Measurements from ENCODE around the gene WFIKKN2. TPM values are rescaled to one million over a fixed set of nuclear protein-coding genes. Genes with fewer than 3 reads are reported as not detected.
A peak's percentile ranks its signal among the peaks of the same experiment; 100 is the strongest.

WFIKKN2 gene
- total and polyA plus RNA-seq, 2 of the 13 experiments (the other 11 are each of a cell fraction or from before 2014, with no cell fraction given), result not detected

- TF ChIP-seq CTCF (CRISPR knock-in tag; IDR thresholded peaks at IDR 0.05) (0 out of 2 replicates have a peak, but pooled peaks have one; percentile 18), PHF20 (CRISPR knock-in tag; IDR thresholded peaks at IDR 0.05) (peak; percentile 73), ZNF367 (CRISPR knock-in tag; IDR thresholded peaks at IDR 0.05; ENCODE audit: borderline replicate concordance) (peak; percentile 77; the same call in 1 of the 2 replicates), NFRKB (IDR thresholded peaks at IDR 0.05) (no peak), XBP1 (CRISPR knock-in tag; IDR thresholded peaks at IDR 0.05) (peak; percentile 23; the same call in 1 of the 2 replicates), ZNF329 (CRISPR knock-in tag; IDR thresholded peaks at IDR 0.05; ENCODE audit: low read depth) (peak; percentile 93), ZNF484 (CRISPR knock-in tag; IDR thresholded peaks at IDR 0.05; ENCODE audit: borderline replicate concordance, low read depth) (0 out of 2 replicates have a peak, but pooled peaks have one; percentile 79), STAT6 (CRISPR knock-in tag; IDR thresholded peaks at IDR 0.05; ENCODE audit: borderline replicate concordance) (no peak; the same call in 1 of the 2 replicates), ZSCAN25 (CRISPR knock-in tag; IDR thresholded peaks at IDR 0.05) (peak; percentile 92; the same call in 1 of the 2 replicates), ZZZ3 (CRISPR knock-in tag; IDR thresholded peaks at IDR 0.05; ENCODE audit: borderline replicate concordance) (peak; percentile 79; the same call in 1 of the 2 replicates), ZNF546 (CRISPR knock-in tag; conservative IDR thresholded peaks at IDR 0.05) (peak; percentile 89), PPARG (CRISPR knock-in tag; conservative IDR thresholded peaks at IDR 0.05) (peak; percentile 47; the same call in 1 of the 2 replicates), DBP (CRISPR knock-in tag; IDR thresholded peaks at IDR 0.05; ENCODE audit: not compliant biosample characterization) (peak; percentile 66), KMT2A (CRISPR knock-in tag; IDR thresholded peaks at IDR 0.05) (peak; percentile 26; the same call in 1 of the 2 replicates), ZNF577 (CRISPR knock-in tag; IDR thresholded peaks at IDR 0.05; ENCODE audit: borderline replicate concordance, low read depth) (no peak; the same call in 1 of the 2 replicates), ZNF704 (CRISPR knock-in tag; IDR thresholded peaks at IDR 0.05; ENCODE audit: borderline replicate concordance) (peak; percentile 79; the same call in 1 of the 2 replicates), TOE1 (CRISPR knock-in tag; IDR thresholded peaks at IDR 0.05) (0 out of 2 replicates have a peak, but pooled peaks have one; percentile 7), ZNF547 (CRISPR knock-in tag; IDR thresholded peaks at IDR 0.05) (peak; percentile 85), ATAD3A (CRISPR knock-in tag; IDR thresholded peaks at IDR 0.05) (0 out of 2 replicates have a peak, but pooled peaks have one; percentile 82), SP5 (CRISPR knock-in tag; IDR thresholded peaks at IDR 0.05; ENCODE audit: borderline replicate concordance, low read depth) (peak; percentile 76; the same call in 1 of the 2 replicates), FOSL1 (CRISPR knock-in tag; IDR thresholded peaks at IDR 0.05; ENCODE audit: borderline replicate concordance) (no peak; the same call in 1 of the 2 replicates), ZNF580 (CRISPR knock-in tag; IDR thresholded peaks at IDR 0.05; ENCODE audit: borderline replicate concordance, low read depth) (peak; percentile 94), ZNF124 (CRISPR knock-in tag; IDR thresholded peaks at IDR 0.05) (peak; percentile 75; the same call in 1 of the 2 replicates)
These were observed 31.0 kb downstream of the WFIKKN2 start, which contains the start of gene TOB1 (continued) for GRCh38 chr17:50866261-50866949.
